BE2C (cell line): ENCODE data around the gene INPP4A.
"Not testable (repeated sequence)": the region's sequence is repeated elsewhere in the genome, so short reads cannot be mapped to it uniquely, and the experiment has no call there.

ENCODE experiments used
- DNase-seq: peaks from one replicate; pipeline ENCODE4 v3.0.0-alpha.2; 2020
- H3K27me3 ChIP-seq: fragments of 250-450 bp; sonication (Bioruptor Pico); 2 replicates; pipeline ENCODE4 v1.5.1; 2020; ENCODE audit warnings: mild to moderate bottlenecking
- H3K36me3 ChIP-seq: fragments of 250-450 bp; sonication (Bioruptor Pico); 2 replicates; pipeline ENCODE4 v1.5.1; 2020; ENCODE audit warnings: mild to moderate bottlenecking
- H3K4me1 ChIP-seq: fragments of 250-450 bp; sonication (Bioruptor Pico); 2 replicates; pipeline ENCODE4 v1.5.1; 2020
- H3K4me3 ChIP-seq: 2 replicates; pipeline ENCODE4 v1.5.1; 2011; ENCODE audit warnings: low read depth, low read length
- H3K9me3 ChIP-seq: fragments of 250-450 bp; sonication (Bioruptor Pico); 2 replicates; pipeline ENCODE4 v1.5.1; 2020
- CTCF ChIP-seq: IDR thresholded peaks from 2 replicates; pipeline ENCODE4 v1.5.1; 2012; ENCODE audit warnings: mild to moderate bottlenecking, low read depth, low read length

Gene INPP4A

GRCh38 chr2:98419977-98420725 is 24.5 kb upstream of the INPP4A start:
- no peak for DNase-seq
- Histone ChIP-seq H3K36me3 (no peaks in the 10 kb centered on the region), H3K4me3 (no peak overlapping the region), H3K4me1 (no peaks in the 10 kb centered on the region), H3K9me3 (no peaks in the 10 kb centered on the region), H3K27me3 (no peaks in the 10 kb centered on the region)
- no peak for TF ChIP-seq CTCF

DNA sequence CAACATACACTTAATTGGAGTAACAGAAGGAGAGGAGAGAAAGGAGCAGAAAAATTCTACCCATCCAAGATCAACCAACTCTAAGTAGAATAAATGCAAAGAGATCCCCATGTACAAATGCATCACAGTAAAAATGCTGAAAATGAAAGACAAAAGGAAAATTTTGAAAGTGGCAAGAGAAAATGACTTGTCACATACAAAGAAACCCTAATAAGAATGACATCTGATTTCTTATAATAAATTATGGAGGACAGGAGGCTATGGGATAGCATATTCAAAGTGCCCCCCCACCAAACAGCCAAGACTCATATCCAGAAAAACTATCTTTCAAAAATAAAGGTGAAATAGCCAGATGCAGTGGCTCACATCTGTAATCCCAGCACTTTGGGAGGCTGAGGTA is 22.2 kb upstream of the INPP4A start:
- Histone ChIP-seq H3K9me3 (no peaks in the 10 kb centered on the region), H3K4me1 (no peaks in the 10 kb centered on the region), H3K36me3 (no peaks in the 10 kb centered on the region), H3K27me3 (no peaks in the 10 kb centered on the region), H3K4me3 (no peak overlapping the region)
- TF ChIP-seq CTCF = no peak
- DNase-seq = no peak

GRCh38 chr2:98426771-98427170 is 17.9 kb upstream of the INPP4A start:
- DNase-seq = no peak

GRCh38 chr2:98432145-98432544 is 12.5 kb upstream of the INPP4A start:
- H3K36me3 ChIP-seq = no peaks in the 10 kb centered on the region
- H3K4me3 ChIP-seq = no peak overlapping the region
- no peaks in the 10 kb centered on the region for H3K4me1 ChIP-seq
- no peaks in the 10 kb centered on the region for H3K9me3 ChIP-seq
- no peaks in the 10 kb centered on the region for H3K27me3 ChIP-seq
- DNase-seq = no peak
- no peak for TF ChIP-seq CTCF

More at GRCh38 chr2:98426771-98427170, 17.9 kb upstream of the INPP4A start:
- Histone ChIP-seq H3K27me3 (no peaks in the 10 kb centered on the region), H3K36me3 (no peaks in the 10 kb centered on the region), H3K4me1 (no peaks in the 10 kb centered on the region), H3K4me3 (no peak overlapping the region), H3K9me3 (no peaks in the 10 kb centered on the region)
- no peak for TF ChIP-seq CTCF

GRCh38 chr2:98433363-98433964 is 11.2 kb upstream of the INPP4A start:
- no peak for TF ChIP-seq CTCF

GRCh38 chr2:98434492-98434891 is 10.2 kb upstream of the INPP4A start:
- no peak for TF ChIP-seq CTCF
- Histone ChIP-seq H3K4me1 (no peaks in the 10 kb centered on the region), H3K9me3 (no peaks in the 10 kb centered on the region), H3K4me3 (no peak overlapping the region), H3K36me3 (no peaks in the 10 kb centered on the region), H3K27me3 (no peaks in the 10 kb centered on the region)
- no peak for DNase-seq

More at GRCh38 chr2:98433363-98433964, 11.2 kb upstream of the INPP4A start:
- no peak overlapping the region for H3K4me3 ChIP-seq
- H3K27me3 ChIP-seq = no peaks in the 10 kb centered on the region
- no peaks in the 10 kb centered on the region for H3K4me1 ChIP-seq
- H3K36me3 ChIP-seq = no peaks in the 10 kb centered on the region
- no peak for DNase-seq
- no peaks in the 10 kb centered on the region for H3K9me3 ChIP-seq

GRCh38 chr2:98435670-98436069 is 9.0 kb upstream of the INPP4A start:
- not testable (repeated sequence) for DNase-seq, H3K9me3 ChIP-seq, H3K36me3 ChIP-seq, H3K27me3 ChIP-seq, H3K4me3 ChIP-seq, H3K4me1 ChIP-seq
